ENCODE data around the gene UTF1.

Gene UTF1

GRCh38 chr10:133279326-133280226 lies 49.6 kb downstream of the UTF1 start:
- no peak for DNase-seq (ENCODE audit: low spot score)

- no peak for DNase-seq (ENCODE audit: low spot score)
Observed at GRCh38 chr10:133280391-133281059, 50.5 kb downstream of the UTF1 start.

- DNase-seq (ENCODE audit: low spot score) = no peak
Observed at GRCh38 chr10:133281084-133281483, 51.1 kb downstream of the UTF1 start.
